Loucy (cell line): ENCODE results near the gene ZFYVE28.

ENCODE experiments used
- H2AFZ ChIP-seq: fragments of 200-600 bp; sonication (generic); 2 replicates; pipeline ENCODE4 v1.6.0; 2016; ENCODE audit warnings: antibody characterized with exemption, mild to moderate bottlenecking, low read length, moderate library complexity
- H3F3A ChIP-seq: fragments of 200-600 bp; 2 replicates; pipeline ENCODE4 v1.6.0; 2016; ENCODE audit warnings: antibody characterized with exemption, low read depth, mild to moderate bottlenecking
- H3K27me3 ChIP-seq: fragments of 200-600 bp; sonication (generic); 2 replicates; pipeline ENCODE4 v1.6.1; 2014; ENCODE audit warnings: low read length, mild to moderate bottlenecking; ENCODE audit not compliant: insufficient read depth, poor library complexity, severe bottlenecking
- H3K36me3 ChIP-seq: fragments of 200-600 bp; sonication (generic); 2 replicates; pipeline ENCODE4 v1.6.1; 2016; ENCODE audit warnings: low read length; ENCODE audit not compliant: insufficient read depth
- H3K4me1 ChIP-seq: fragments of 200-600 bp; sonication (generic); 2 replicates; pipeline ENCODE4 v1.5.1; 2014; ENCODE audit warnings: low read length, mild to moderate bottlenecking; ENCODE audit not compliant: insufficient read depth, poor library complexity, severe bottlenecking
- H3K4me2 ChIP-seq: fragments of 200-600 bp; sonication (generic); 2 replicates; pipeline ENCODE4 v1.6.0; 2014; ENCODE audit warnings: antibody characterized with exemption, low read length, low read depth, mild to moderate bottlenecking; ENCODE audit not compliant: poor library complexity, severe bottlenecking
- H3K4me3 ChIP-seq: fragments of 200-600 bp; sonication (generic); 2 replicates; pipeline ENCODE4 v1.5.1; 2014; ENCODE audit warnings: low read length, mild to moderate bottlenecking, mixed read lengths; ENCODE audit not compliant: poor library complexity, severe bottlenecking
- H3K79me2 ChIP-seq: fragments of 200-600 bp; sonication (generic); 2 replicates; pipeline ENCODE4 v1.6.1; 2014; ENCODE audit warnings: low read length; ENCODE audit not compliant: insufficient read depth
- H3K9ac ChIP-seq: fragments of 200-600 bp; sonication (generic); 2 replicates; pipeline ENCODE4 v1.6.0; 2014; ENCODE audit warnings: mild to moderate bottlenecking, low read depth, low read length, moderate library complexity; ENCODE audit not compliant: poor library complexity, severe bottlenecking
- H3K9me2 ChIP-seq: fragments of 200-600 bp; sonication (generic); replicated peaks from 2 replicates; pipeline ENCODE4 v1.6.1; 2016; ENCODE audit warnings: low read depth, low read length, mixed read lengths
- H3K9me3 ChIP-seq: fragments of 200-600 bp; sonication (generic); 2 replicates; pipeline ENCODE4 v1.6.1; 2014; ENCODE audit warnings: mild to moderate bottlenecking, antibody characterized with exemption, low read length, low read depth; ENCODE audit not compliant: insufficient read depth
- H4K20me1 ChIP-seq: fragments of 200-600 bp; sonication (generic); 2 replicates; pipeline ENCODE4 v1.6.0; 2014; ENCODE audit warnings: antibody characterized with exemption, low read length, mild to moderate bottlenecking; ENCODE audit not compliant: insufficient read depth, poor library complexity, severe bottlenecking
- CTCF ChIP-seq: fragments of 200-600 bp; sonication (generic); conservative IDR thresholded peaks from 2 replicates; pipeline ENCODE4 v1.5.1; 2014; ENCODE audit warnings: mild to moderate bottlenecking, antibody characterized with exemption, low read length
- EZH2phosphoT487 ChIP-seq: fragments of 200-600 bp; IDR thresholded peaks from 2 replicates; pipeline ENCODE4 v1.6.1; 2018; ENCODE audit warnings: antibody characterized with exemption, mild to moderate bottlenecking, moderate library complexity, borderline replicate concordance

ZFYVE28 gene

GRCh38 chr4:2220016-2220630 lies 198.3 kb downstream of the ZFYVE28 start:
- Histone ChIP-seq H3F3A (no peaks in the 10 kb centered on the region), H3K4me2 (no peak overlapping the region), H3K9me2 (no peaks in the 10 kb centered on the region), H3K4me1 (no peaks in the 10 kb centered on the region), H4K20me1 (no peaks in the 10 kb centered on the region), H2AFZ (no peak overlapping the region), H3K9me3 (no peaks in the 10 kb centered on the region), H3K79me2 (no peaks in the 10 kb centered on the region), H3K4me3 (no peak overlapping the region), H3K27me3 (no peaks in the 10 kb centered on the region), H3K9ac (no peak overlapping the region), H3K36me3 (no peaks in the 10 kb centered on the region)
- TF ChIP-seq CTCF (peak; percentile 95), EZH2phosphoT487 (no peak)
